Epithelial cell of proximal tubule (primary cell): ENCODE results near the gene SAMD4A. TPM values are rescaled to one million over a fixed set of nuclear protein-coding genes. Genes with fewer than 3 reads are reported as not detected.

ENCODE experiments used
- DNase-seq: peaks from one replicate; pipeline ENCODE4 v3.0.0-alpha.2; 2011; ENCODE audit warnings: low read depth
- H3K4me3 ChIP-seq: 2 replicates; pipeline ENCODE4 v1.5.1; 2011; ENCODE audit warnings: low read depth, mild to moderate bottlenecking, low read length
- total RNA-seq: library from RNA; depleted of rRNA; stranded (reverse); fragments of >200 nt; gene quantifications from 2 replicates; pipeline ENCODE4 v1.2.3, GENCODE V29; 2015
- TF ChIP-seq, protein P1 (sequence below): conservative IDR thresholded peaks from 2 replicates; pipeline ENCODE4 v1.5.1; 2012; ENCODE audit warnings: low read depth, mild to moderate bottlenecking, low read length

The SAMD4A gene
- total RNA-seq, 1 donor from 2014 or later: 18.9 TPM

DNA sequence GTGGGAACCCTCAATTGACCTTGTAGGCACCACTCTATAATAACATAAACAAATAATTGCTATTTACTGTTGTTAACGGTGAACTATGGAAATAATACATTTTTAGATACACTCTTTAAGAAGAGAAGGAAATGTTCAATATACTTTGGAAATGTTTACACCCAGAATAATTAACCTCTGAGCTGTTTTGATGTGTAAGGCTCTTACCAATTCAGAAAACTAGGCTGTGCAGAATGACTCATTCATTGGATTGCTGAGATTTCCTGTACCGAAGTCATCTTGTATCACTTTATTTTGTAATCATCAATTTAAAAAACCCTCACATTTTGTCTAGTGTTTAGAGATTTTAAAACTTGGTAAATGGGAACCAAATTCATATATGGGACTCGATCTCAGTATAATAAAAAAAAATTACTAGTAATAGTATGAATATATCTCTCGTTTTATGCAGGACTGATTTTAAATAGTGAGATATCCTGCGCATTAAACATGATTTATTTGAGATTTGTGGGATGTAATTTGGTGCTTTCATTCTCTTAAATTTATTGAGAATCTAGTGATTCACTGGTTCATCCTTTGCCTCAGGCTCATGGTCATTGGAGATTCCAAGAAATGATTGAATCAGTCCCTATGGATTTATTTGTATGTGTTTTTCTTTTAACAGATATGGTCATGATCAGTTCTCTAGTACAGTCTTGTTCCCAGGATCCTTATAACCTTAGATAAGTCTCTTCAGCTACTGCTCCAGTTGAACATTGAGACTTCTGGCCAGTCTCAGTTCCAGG lies 3.9 kb downstream of the SAMD4A start:
- TF ChIP-seq, protein P1, sequence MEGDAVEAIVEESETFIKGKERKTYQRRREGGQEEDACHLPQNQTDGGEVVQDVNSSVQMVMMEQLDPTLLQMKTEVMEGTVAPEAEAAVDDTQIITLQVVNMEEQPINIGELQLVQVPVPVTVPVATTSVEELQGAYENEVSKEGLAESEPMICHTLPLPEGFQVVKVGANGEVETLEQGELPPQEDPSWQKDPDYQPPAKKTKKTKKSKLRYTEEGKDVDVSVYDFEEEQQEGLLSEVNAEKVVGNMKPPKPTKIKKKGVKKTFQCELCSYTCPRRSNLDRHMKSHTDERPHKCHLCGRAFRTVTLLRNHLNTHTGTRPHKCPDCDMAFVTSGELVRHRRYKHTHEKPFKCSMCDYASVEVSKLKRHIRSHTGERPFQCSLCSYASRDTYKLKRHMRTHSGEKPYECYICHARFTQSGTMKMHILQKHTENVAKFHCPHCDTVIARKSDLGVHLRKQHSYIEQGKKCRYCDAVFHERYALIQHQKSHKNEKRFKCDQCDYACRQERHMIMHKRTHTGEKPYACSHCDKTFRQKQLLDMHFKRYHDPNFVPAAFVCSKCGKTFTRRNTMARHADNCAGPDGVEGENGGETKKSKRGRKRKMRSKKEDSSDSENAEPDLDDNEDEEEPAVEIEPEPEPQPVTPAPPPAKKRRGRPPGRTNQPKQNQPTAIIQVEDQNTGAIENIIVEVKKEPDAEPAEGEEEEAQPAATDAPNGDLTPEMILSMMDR: no peak
- peak overlapping the region; percentile 19 for H3K4me3 ChIP-seq
- DNase-seq: peak; percentile 64

DNA sequence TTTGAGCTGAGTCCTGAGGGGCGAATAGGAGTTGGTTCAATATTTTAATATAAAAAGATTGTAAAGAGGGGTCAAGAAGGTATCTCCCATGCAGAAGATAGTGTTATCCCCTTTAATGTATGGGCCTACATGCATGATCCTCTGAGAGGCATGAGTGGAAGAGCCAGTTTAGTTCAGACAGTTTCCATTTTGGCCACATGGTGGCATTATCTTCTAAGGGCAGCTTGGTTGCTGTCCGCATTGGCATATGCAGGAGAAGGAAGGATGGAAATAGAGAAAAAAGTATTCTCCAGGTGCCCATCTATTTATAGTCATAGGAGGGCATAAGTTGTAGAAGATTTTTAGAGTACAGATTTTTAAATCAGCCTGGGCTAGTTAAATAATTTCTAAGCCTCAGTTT lies 5.4 kb downstream of the SAMD4A start:
- H3K4me3 ChIP-seq: no peak overlapping the region
- DNase-seq: no peak
- TF ChIP-seq, protein P1: peak; percentile 73

- H3K4me3 ChIP-seq: no peak overlapping the region
- TF ChIP-seq, protein P1: no peak
- DNase-seq: no peak
These were observed 7.6 kb downstream of the SAMD4A start for GRCh38 chr14:54574528-54574927.

GRCh38 chr14:54577494-54577893 lies 10.6 kb downstream of the SAMD4A start:
- DNase-seq: no peak
- TF ChIP-seq, protein P1: no peak
- H3K4me3 ChIP-seq: no peak overlapping the region

- no peak for DNase-seq
- TF ChIP-seq, protein P1: no peak
- no peak overlapping the region for H3K4me3 ChIP-seq
These were observed 11.0 kb downstream of the SAMD4A start for GRCh38 chr14:54577977-54578376.

- TF ChIP-seq, protein P1: no peak
- no peak overlapping the region for H3K4me3 ChIP-seq
- no peak for DNase-seq
These were observed 12.7 kb downstream of the SAMD4A start for GRCh38 chr14:54579621-54580020.

GRCh38 chr14:54580933-54581332 lies 14.0 kb downstream of the SAMD4A start:
- H3K4me3 ChIP-seq: no peak overlapping the region
- TF ChIP-seq, protein P1: no peak

More at GRCh38 chr14:54580933-54581332, 14.0 kb downstream of the SAMD4A start:
- no peak for DNase-seq
